Measurements from ENCODE around the gene RILPL2.
"Not testable (repeated sequence)": the region's sequence is repeated elsewhere in the genome, so short reads cannot be mapped to it uniquely, and the experiment has no call there.

RILPL2 gene

GRCh38 chr12:123379391-123379790, 57.1 kb downstream of the RILPL2 start:
- DNase-seq = no peak

- DNase-seq = not testable (repeated sequence)
Observed at GRCh38 chr12:123372415-123372814, 64.1 kb downstream of the RILPL2 start.

DNA sequence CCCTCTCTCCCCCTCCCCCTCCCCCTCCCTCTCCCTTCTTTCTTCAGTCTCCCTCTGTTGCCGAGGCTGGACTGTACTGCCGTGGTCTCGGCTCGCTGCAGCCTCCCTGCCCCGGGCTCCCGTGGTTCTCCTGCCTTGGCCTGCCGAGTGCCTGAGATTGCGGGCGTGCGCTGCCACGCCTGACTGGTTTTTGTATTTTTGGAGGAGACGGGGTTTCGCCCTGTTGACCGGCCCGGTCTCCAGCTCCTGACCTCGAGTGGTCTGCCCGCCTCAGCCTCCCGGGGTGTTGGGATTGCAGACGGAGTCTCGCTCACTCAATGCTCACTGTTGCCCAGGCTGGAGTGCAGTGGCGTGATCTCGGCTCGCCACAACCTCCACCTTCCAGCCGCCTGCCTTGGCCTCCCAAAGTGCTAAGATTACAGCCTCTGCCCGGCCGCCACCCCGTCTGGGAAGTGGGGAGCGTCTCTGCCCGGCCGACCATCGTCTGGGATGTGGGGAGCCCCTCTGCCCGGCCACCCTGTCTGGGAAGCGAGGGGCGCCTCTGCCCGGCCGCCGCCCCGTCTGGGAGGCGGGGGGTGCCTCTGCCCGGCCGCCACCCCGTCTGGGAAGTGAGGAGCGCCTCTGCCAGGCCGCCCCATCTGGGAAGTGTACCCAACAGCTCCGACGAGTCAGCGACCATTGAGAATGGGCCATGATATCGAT, 64.7 kb downstream of the RILPL2 start:
- not testable (repeated sequence) for DNase-seq

DNA sequence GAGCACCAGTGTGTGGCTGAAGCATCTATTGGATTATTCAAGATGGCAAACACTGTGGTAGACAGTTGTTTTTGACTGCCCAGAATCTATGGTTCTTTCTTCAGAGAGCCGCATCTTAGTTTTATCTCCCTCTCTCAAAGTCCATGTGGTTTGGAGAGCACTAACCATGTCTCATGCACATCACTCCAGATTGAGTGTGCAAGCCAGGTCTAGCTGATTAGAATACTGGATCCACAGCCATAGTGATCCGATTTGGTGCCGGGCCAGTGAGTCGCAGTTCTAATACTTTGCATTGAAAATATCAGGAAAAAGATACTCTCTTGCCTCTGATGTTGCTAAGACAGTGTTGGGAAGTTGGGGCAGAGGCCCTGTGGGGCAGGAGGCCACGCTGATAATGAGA, 67.3 kb downstream of the RILPL2 start:
- DNase-seq = no peak

DNA sequence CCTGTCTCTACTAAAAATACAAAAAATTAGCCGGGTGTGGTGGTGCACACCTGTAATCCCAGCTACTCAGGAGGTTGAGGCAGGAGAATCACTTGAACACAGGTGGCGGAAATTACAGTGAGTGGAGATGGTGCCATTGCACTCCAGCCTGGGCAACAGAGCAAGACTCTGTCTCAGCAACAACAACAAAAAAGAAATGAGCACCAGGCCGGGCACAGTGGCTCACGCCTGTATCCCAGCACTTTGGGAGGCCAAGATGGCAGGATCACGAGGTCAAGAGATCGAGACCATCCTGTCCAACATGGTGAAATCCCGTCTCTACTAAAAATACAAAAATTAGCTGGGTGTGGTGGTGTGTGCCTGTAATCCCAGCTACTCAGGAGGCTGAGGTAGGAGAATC, 68.1 kb downstream of the RILPL2 start:
- not testable (repeated sequence) for DNase-seq

- DNase-seq = no peak
Observed at GRCh38 chr12:123367511-123367910, 69.0 kb downstream of the RILPL2 start.
